Smooth muscle cell of the brain vasculature (primary cell): ENCODE results near the gene EGF.

ENCODE experiments used
- DNase-seq: peaks from one replicate; pipeline ENCODE4 v3.0.0-alpha.2; 2012; ENCODE audit warnings: low read depth, low spot score

The EGF gene

GRCh38 chr4:109959195-109959594 lies 46.5 kb downstream of the EGF start:
- no peak for DNase-seq

- no peak for DNase-seq
Measured at GRCh38 chr4:109962401-109962800, 49.7 kb downstream of the EGF start.

DNA sequence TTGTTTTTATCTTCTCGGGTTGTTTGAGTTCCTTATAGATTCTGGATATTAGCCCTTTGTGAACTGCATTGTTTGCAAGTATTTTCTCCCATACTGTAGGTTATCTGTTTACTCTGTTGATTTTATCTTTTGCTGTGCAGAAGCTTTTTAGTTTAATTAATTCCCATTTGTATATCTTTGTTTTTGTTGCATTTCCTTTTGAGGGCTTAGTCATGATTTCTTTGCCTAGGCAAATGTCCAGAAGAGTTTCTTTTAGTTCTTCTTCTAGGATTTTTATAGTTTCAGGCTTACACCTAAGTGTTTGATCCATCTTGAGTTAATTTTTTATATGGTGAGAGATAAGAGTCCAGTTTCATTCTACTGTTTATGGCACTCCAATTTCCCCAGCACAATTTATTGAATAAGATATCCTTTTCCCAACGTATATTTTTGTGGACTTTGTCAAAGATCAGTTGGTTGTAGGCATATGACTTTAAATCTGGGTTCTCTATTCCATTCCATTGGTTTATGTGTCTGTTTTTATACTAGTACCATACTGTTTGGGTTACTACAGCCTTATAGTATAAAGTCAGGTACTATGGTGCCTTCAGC lies 54.3 kb downstream of the EGF start:
- no peak for DNase-seq

- no peak for DNase-seq
Measured at GRCh38 chr4:109967798-109968520, 55.3 kb downstream of the EGF start.

DNA sequence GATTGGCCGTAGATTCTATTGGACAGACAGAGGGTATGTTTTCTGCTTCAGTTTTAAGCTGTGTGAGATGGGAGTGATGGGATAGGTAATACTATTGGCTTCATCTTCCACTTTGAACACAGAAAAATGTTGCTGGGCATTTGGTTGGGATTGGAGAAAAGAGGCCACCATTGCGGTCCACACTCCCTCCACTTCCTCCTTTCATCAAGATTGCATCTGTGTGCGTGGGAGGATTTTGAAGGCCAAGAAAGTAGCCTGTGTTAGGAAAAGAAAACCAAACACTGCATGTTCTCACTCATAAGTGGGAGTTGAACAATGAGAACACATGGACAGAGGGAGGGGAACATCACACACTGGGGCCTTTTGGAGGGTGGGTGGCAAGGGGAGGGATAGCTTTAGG lies 56.4 kb downstream of the EGF start:
- DNase-seq, result no peak

DNA sequence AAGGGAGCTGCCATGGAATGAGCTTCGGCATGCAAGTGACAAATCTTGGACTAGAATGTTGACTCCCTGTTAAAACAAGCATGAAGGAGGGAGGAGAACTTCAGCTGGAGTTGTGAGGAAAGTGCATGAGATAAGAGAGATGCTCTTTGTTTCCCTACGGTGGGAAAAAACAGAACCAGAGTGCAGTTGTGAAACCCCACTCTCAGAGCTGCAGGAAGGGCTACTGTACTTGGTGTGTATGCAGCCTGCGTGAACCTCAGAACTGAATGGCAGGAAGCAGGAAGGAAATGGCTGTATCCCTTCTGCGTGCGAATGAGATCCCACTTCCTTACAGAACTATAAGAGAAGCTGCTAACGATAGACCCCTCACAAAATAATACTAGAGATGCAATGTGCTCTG lies 57.2 kb downstream of the EGF start:
- DNase-seq, result no peak

- no peak for DNase-seq
Measured at GRCh38 chr4:109972786-109973528, 60.3 kb downstream of the EGF start.

DNA sequence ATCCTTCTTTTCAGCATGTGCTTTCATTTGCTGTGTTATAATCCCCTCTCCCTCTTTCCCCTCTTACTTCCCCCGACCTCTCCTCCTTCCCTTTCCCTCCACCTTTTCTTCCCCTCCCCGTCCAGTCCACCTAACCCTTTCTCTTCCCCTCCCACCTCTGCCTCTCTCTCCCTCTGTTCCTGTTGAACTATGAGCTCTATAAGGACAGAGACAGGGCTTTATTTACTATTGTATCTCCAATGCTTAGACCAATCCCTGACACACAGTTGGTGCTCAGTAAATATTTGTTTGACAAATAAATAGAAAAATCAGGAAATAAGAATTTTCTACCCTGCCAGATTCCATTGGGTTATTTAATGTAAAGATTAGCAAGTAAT lies 60.8 kb downstream of the EGF start:
- no peak for DNase-seq

DNA sequence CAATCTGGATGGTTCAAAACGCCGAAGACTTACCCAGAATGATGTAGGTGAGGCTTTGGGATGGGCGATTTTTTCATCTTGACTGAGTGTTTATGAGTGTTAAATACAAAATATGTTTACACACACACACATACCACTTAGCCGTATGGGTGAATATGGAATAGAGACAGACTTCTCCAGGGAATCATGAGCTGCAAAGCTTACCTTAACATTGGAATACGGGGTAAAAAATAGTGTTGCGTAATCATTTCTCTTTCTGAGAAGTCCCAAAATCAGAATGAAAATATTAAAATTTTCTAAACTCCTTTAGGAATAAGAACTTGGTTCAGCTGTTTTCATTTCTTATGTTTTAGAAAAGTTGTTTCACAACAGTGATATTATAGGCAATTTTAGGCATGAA lies 63.5 kb downstream of the EGF start:
- DNase-seq, result no peak

DNA sequence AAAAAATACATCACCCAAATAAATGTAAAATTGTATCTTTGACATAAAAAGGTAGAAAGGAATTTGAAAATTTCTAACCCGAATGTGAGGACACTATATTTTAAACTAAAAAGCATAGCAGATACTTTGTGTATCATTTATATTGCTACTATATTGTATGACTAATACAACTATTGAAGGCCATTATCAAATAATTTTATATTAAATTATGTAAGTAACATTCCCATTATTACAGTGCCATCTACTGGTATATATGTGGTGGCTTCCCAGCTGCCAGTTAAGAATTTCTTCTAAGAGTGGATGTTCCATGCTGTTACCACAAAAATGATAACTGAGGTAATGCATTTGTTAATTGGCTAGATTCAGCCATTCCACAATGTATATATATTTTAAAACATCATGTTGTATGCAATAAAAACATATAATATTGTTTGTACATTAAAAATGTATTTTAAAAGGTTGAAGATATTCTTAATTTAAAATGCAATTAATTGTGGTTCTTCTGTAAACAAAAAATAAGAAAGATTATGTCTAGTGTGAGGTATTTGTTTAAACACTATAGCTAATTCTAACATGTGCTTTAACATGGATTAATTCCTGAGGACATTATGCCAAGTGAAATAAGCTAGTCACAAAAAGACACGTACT lies 65.3 kb downstream of the EGF start:
- peak; percentile 10 for DNase-seq

DNA sequence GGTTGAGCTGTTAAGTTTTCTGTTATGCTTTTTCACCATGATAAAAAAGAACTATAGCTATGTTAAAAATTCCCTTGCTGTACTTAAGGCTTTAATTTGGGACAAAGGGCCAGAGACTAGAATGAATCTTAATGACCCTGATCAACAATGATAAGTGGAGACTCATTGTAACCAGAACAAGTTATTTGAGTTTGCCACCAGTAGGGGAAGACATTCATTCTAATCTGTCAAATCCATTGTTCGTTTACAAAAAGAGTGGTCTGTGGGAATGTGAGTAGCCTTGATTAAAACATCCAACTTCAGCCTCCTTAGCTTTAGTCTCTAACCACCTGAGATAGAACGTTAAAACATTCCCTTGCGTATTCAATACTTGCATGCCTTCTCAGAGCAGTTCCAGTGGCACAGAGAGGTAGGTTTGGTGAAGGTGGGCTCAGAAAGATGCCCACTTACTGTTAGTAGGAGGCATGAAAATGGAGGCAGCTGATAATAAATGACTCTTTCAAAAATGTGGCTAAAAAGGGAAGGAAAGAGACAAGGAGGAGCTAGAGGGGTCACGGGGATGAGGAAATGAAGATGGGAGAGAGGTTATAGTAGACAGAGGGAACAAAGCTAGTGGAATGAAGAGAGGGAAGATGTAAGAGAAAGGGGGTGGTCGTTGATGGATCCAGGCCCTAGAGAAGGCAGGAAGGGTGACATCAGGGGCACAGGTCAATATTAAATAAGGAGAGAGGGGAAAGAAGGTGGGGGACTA lies 66.2 kb downstream of the EGF start:
- no peak for DNase-seq

DNA sequence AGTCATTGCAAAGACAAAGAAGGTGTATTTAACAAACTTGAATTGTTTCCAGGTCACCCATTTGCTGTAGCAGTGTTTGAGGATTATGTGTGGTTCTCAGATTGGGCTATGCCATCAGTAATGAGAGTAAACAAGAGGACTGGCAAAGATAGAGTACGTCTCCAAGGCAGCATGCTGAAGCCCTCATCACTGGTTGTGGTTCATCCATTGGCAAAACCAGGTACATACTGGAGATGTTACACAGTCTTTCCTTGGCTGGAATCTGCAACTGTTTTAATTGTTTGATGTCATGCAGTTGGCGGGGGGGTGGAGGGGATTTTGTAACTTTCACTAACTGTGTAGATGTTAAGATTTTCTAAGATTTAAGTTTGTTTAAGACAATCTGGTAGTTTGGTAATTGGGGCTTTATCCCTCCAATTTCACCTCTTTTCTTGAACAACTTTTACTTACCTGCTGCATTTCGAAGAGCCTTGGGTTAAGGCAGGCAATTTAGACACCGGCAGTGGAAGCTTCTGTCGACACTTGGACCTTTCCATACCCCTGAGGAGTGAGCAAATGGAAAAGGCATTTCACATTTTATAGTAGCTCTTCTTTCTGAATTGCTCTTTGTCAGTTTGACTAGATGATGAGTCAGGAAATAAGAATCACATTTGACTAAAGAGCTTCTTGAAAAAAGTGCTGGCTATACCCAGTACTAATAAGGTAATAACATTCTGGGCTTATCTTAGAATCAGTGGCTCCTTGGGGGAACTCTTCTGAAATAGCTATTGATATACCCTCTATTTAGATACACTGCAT lies 67.4 kb downstream of the EGF start:
- DNase-seq, result no peak

- DNase-seq, result no peak
Measured at GRCh38 chr4:109981936-109982335, 69.3 kb downstream of the EGF start.

- DNase-seq, result no peak
Measured at GRCh38 chr4:109982521-109982920, 69.8 kb downstream of the EGF start.

DNA sequence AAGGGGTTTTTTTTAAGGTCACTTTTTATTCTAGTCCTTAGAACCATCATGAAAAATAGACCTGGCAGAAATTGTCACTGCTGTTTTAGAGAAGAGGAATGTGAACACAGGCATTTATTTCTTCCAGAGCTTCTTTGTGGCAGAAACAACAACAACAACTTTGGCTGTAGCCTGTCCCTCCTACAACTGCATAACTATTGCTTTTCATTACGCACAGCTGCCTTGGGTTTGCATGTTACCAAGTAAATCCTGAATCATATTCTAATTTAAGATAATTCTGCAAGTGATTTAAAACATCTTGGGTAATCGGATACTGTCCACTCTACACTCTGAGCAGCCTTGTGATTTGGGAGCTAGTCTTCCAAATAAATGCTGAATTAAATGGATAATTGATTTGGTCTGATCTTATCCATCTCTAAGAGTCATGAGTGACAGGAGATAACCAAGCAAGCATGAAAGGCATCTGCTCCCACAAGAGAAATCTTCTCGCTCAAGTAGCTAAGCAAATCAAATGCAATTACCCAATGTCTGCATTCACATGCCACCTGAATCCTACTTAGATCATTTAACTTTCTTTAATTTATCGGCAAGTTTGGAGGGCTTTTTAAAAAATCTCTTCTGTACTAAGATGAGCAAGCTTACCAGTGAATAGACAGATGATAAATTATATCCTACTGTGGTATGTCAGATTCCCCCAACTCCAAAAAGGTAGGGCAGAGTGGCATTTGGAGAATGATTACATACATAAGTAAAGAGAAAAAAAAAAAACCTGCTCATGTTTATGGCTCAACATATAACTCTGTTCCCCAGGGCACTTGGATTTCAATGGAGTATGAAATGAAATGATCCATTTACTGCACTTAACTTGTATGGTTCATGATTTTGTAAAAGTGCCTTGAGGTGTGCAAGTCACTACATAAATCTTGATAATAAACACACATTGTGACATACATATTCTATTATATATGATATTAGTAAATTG lies 73.6 kb downstream of the EGF start:
- DNase-seq, result no peak

- DNase-seq, result no peak
Measured at GRCh38 chr4:109989044-109989443, 76.4 kb downstream of the EGF start.

DNA sequence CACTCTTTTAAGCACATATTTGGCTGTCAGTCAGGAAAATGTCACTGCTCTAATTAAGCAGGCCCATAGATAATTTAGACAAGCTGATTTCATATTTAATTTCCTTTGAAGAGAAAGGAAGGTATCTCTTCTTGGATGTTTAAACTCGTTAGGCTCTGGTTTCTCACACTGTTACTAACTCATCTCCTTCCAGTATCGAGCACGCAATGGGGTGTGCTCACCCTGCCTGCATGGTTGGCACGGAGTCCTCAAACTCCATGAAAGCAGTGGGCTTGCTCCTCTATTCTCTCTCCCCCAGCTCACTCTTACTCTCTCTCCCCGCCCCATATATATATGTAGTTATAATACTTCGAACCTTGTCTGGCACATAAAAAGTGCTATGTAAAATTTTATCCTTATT lies 76.9 kb downstream of the EGF start:
- no peak for DNase-seq

GRCh38 chr4:109990261-109991257 lies 77.9 kb downstream of the EGF start:
- DNase-seq, result no peak

DNA sequence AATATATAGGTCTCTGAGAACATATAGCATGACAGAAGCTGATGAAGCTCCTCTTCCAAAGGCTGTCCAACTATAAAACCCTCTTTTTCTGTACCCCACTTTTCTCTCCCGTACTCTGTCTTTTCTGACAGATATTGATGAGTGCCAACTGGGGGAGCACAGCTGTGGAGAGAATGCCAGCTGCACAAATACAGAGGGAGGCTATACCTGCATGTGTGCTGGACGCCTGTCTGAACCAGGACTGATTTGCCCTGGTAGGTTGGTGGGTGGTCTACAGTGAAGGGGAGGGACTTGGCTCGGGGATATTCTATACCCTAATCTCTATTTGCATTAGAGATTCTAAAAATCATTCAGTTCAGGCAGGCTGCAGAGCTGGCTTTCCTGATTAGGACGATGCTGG lies 80.4 kb downstream of the EGF start:
- DNase-seq, result no peak
